DND-41 (cell line): ENCODE measurements around the gene DYSF.

Experiments used
- EZH2 ChIP-seq: IDR thresholded peaks from 3 replicates; pipeline ENCODE4 v1.6.1; 2012; ENCODE audit warnings: borderline replicate concordance, low read depth, mild to moderate bottlenecking, moderate library complexity, low read length, inconsistent platforms; ENCODE audit not compliant: severe bottlenecking
- TF ChIP-seq, protein P1 (sequence below): IDR thresholded peaks from 2 replicates; pipeline ENCODE4 v1.5.1; 2012; ENCODE audit warnings: borderline replicate concordance, low read length, moderate library complexity, mild to moderate bottlenecking; ENCODE audit not compliant: poor library complexity, severe bottlenecking; ENCODE audit errors: extremely low read depth

DNA sequence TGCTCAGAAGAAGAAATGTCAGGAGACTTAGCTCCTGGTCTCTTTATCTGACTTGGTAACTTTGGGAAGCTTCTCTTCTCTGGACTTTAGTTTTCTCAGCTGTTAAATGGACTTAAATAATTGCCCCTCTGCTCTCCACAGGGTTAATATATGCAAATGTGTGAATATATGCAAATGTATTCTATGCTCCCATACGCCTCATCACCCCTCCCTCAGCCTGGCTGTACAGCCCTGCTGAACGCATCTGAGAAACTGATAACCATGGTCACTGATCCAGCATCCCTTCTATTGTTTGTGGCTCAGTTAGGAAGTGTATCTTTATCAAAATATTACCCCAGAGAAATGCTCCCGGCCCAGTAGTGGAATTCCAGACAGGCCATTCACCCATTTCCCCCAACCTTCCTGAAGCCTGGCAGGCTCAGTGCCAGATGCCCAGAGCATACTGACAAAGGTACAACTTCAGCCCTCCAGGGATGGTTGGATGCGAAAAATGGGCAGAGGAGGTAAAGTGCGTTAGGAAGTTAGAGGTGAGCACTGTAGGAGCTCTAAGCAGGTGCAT lies 103.4 kb downstream of the DYSF start:
- TF ChIP-seq, protein P1, sequence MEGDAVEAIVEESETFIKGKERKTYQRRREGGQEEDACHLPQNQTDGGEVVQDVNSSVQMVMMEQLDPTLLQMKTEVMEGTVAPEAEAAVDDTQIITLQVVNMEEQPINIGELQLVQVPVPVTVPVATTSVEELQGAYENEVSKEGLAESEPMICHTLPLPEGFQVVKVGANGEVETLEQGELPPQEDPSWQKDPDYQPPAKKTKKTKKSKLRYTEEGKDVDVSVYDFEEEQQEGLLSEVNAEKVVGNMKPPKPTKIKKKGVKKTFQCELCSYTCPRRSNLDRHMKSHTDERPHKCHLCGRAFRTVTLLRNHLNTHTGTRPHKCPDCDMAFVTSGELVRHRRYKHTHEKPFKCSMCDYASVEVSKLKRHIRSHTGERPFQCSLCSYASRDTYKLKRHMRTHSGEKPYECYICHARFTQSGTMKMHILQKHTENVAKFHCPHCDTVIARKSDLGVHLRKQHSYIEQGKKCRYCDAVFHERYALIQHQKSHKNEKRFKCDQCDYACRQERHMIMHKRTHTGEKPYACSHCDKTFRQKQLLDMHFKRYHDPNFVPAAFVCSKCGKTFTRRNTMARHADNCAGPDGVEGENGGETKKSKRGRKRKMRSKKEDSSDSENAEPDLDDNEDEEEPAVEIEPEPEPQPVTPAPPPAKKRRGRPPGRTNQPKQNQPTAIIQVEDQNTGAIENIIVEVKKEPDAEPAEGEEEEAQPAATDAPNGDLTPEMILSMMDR = no peak
- TF ChIP-seq EZH2 = no peak
